Activated naive CD8-positive, alpha-beta T cell (primary cell): ENCODE data around the gene ADAD2.
"Not testable (repeated sequence)": the region's sequence is repeated elsewhere in the genome, so short reads cannot be mapped to it uniquely, and the experiment has no call there.

Experiments used
- H3K27ac Mint-ChIP-seq: one replicate; pipeline ENCODE4 v1.8.0; 2021; ENCODE audit warnings: mixed read lengths
- H3K27me3 Mint-ChIP-seq: one replicate; pipeline ENCODE4 v1.8.0; 2021; ENCODE audit warnings: mixed read lengths
- H3K36me3 Mint-ChIP-seq: one replicate; pipeline ENCODE4 v1.8.0; 2021; ENCODE audit warnings: mixed read lengths
- H3K4me1 Mint-ChIP-seq: one replicate; pipeline ENCODE4 v1.8.0; 2021; ENCODE audit warnings: low read depth, mixed read lengths
- H3K4me3 Mint-ChIP-seq: one replicate; pipeline ENCODE4 v1.8.0; 2021; ENCODE audit warnings: mild to moderate bottlenecking, mixed read lengths
- H3K9me3 Mint-ChIP-seq: one replicate; pipeline ENCODE4 v1.8.0; 2021; ENCODE audit warnings: low read depth, mixed read lengths

Gene ADAD2

DNA sequence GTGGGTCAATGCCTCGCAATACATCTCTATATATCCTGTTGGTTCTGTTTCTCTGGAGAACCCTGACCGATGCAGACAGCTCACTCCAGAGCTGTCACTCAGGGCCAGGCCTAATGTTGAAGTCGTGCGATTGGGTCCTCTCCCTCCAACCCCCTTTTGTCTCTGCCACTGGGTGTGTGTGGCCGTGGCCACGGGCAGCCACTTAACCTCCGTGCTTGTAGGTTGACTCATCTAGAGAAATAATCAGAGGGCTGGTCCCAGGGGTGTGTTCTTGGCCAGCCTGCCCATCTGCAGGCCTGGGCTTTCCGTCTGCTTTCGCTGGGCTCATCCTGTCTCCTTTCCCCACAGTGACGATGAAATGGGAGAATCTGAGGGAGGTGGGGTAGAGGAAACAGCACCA, 7.4 kb downstream of the ADAD2 start:
- Mint-ChIP-seq H3K4me3 (no peak overlapping the region), H3K27me3 (no peaks in the 10 kb centered on the region), H3K4me1 (peaks cover 8% of the 10 kb centered on the region), H3K36me3 (no peaks in the 10 kb centered on the region), H3K27ac (no peak overlapping the region), H3K9me3 (no peaks in the 10 kb centered on the region)

DNA sequence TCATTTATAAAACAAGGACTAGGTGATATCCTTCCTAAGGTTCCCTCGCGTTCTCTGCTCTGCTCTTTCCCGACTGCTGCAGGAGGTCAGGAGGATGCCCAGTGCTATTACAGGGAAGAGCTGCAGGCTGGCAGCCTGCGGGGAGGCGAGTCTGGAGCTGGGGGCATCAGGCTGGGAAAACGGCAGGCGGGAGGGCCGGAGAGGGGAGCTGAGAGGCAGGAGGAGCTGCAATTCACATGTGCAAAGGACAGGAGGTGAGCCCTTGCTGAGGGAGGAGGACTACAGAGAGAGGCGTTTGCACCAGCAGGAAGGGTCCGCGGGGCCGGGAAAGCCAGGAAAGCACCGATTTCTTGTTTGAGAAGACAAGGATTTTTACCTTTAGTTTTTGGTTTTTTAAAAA, 8.1 kb downstream of the ADAD2 start:
- no peak overlapping the region for H3K27ac Mint-ChIP-seq
- H3K9me3 Mint-ChIP-seq, result no peaks in the 10 kb centered on the region
- H3K4me1 Mint-ChIP-seq, result peaks cover 1% of the 10 kb centered on the region
- H3K36me3 Mint-ChIP-seq, result no peaks in the 10 kb centered on the region
- no peak overlapping the region for H3K4me3 Mint-ChIP-seq
- H3K27me3 Mint-ChIP-seq, result no peaks in the 10 kb centered on the region

DNA sequence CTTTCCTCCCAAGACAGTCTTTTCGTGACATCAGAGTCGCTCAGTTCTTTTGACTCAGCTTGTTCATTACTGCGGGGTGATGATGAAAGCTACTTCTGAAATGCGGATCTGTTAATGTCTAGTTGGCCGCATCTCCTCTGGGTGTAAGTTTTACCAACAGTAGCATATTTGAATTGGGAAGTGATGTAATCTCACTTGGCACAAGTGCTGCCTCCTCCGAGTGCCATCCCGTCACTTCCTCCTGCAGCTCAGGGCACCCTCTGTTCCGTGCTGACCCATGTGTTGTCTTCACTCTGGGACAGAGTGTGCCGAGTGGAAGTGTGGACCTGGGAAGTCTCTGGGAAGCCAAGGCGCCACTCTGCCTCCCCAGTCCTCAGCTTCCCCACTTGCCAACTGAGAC, 8.9 kb downstream of the ADAD2 start:
- Mint-ChIP-seq H3K4me3 (no peak overlapping the region), H3K4me1 (no peaks in the 10 kb centered on the region), H3K9me3 (no peaks in the 10 kb centered on the region), H3K27ac (no peak overlapping the region), H3K27me3 (no peaks in the 10 kb centered on the region), H3K36me3 (no peaks in the 10 kb centered on the region)

DNA sequence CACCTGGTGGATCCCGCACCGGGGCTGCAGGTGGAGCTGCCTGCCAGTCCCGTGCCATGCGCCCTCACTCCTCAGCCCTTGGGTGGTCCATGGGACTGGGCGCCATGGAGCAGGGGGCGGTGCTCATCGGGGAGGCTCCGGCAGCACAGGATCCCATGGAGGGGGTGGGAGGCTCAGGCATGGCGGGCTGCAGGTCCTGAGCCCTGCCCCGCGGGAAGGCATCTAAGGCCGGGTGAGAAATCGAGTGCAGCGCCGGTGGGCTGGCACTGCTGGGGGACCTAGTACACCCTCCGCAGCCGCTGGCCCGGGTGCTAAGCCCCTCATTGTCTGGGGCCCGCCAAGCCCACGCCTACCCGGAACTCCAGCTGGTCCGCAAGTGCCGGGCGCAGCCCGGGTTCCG, 13.6 kb downstream of the ADAD2 start:
- H3K9me3 Mint-ChIP-seq, H3K4me3 Mint-ChIP-seq, H3K36me3 Mint-ChIP-seq, H3K27ac Mint-ChIP-seq, H3K4me1 Mint-ChIP-seq, H3K27me3 Mint-ChIP-seq: not testable (repeated sequence)

DNA sequence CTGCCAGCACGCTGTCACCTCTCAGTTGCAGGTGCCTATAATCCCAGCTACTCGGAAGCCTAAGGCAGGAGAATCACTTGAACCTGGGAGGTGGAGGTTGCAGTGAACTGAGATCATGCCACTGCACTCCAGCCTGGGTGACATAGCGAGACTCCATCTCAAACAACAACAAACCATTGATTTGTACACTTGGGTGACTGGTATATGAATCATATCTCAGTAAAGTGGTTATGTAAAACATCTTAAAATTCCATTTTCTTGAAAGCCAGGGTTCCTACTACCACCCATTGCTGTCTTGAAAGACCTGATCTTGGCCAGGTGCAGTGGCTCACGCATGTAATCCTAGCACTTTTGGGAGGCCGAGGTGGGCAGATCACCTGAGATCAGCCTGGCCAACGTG, 14.2 kb downstream of the ADAD2 start:
- not testable (repeated sequence) for H3K4me3 Mint-ChIP-seq, H3K9me3 Mint-ChIP-seq, H3K27me3 Mint-ChIP-seq, H3K4me1 Mint-ChIP-seq, H3K36me3 Mint-ChIP-seq, H3K27ac Mint-ChIP-seq

DNA sequence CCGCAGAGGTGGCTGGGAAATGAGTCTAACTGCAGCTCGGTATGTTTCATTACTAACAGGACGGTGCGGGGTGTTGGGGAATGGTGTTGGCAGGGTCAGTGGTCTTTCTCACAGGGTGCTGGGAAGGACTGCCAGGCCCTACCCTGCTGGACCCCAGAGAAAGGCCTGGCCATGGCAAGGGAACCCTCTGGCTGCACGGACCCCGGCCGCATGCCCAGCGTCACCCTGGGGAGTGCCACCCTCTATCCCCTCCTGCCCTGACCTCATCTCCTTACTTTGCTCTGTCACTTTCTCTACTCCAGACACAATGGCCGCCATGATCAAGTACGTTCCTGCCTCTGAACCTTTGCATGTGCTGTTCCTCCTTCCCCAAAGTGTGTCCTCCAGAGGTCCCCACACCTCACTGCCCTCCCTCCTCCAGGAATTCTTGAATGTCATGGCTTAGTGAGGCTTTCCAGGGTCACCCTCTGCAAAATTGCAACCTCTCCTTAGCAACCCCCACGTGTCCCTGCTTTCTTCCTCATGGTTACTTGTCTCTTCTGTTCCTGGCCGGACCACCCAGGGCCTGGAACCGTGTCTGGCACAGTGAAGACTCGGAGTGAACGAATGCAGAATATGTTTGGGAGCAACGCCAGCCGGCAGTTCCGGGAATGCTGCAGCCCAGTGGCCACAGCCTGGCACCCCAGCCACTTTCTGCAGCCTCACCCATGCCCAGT, 15.2 kb downstream of the ADAD2 start:
- Mint-ChIP-seq H3K27me3 (no peaks in the 10 kb centered on the region), H3K27ac (no peak overlapping the region), H3K4me3 (no peak overlapping the region), H3K4me1 (no peaks in the 10 kb centered on the region), H3K36me3 (no peaks in the 10 kb centered on the region), H3K9me3 (no peaks in the 10 kb centered on the region)

DNA sequence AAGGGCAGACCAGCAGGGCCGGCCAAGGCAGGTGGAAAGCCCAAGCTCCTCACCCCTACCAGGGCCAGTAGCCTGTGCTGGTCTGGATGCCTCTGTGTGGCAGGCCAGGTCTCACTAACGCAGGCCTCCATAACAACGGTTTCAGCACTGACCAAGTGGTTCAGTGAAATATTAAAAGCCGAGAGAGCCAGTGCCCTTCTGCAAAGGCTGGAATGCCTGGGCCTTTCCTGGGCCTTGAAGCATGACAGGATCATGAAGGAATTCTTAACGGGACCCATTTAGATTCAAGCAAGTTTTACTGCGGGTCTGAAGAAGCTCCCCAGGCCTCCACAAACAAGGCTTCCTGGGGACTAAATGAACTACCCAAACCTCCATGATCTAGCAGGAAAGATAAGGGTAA, 16.3 kb downstream of the ADAD2 start:
- Mint-ChIP-seq H3K27ac (no peak overlapping the region), H3K9me3 (no peaks in the 10 kb centered on the region), H3K36me3 (no peaks in the 10 kb centered on the region), H3K4me1 (no peaks in the 10 kb centered on the region), H3K4me3 (no peak overlapping the region), H3K27me3 (no peaks in the 10 kb centered on the region)

DNA sequence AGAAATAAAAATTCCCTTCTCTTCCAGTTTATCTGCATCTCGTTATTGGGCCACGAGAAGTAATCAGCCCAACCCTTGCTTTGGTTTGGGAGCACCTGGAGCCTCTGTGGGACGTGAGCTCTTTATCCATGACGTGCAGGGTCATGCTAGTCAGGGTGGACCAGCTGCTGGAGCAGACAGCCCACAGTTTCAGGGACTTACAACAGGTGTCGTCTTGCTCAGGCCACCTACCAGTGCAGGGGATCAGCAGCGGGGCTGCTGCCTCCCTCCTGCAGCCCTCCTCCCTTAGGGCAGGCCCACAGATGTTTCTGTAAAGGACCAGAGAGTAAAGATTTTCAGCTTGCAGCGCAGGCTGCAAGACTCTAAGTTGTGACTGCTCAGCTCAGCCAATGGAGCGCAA, 16.9 kb downstream of the ADAD2 start:
- Mint-ChIP-seq H3K9me3 (no peaks in the 10 kb centered on the region), H3K27me3 (no peaks in the 10 kb centered on the region), H3K4me3 (no peak overlapping the region), H3K4me1 (no peaks in the 10 kb centered on the region), H3K27ac (no peak overlapping the region), H3K36me3 (no peaks in the 10 kb centered on the region)

DNA sequence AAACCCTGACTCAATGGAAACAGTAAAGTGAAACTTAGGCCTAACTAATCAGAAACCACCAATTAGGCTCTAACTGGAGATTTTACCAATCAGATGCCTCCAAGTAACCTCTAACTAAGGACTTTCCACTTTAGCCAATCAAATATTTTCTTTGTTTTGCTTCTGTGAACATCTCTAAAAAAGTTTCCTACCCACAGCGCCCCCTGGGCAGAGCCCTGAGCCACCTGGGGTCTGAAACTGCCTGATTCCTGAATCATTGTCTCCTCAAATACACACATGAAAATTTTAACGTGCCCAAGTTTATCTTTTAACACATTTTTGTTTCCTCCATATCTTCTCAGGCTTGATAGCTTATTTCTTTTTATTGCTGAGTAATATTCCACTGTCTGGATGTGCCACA, 19.0 kb downstream of the ADAD2 start:
- Mint-ChIP-seq H3K4me3 (no peak overlapping the region), H3K9me3 (no peaks in the 10 kb centered on the region), H3K27me3 (no peaks in the 10 kb centered on the region), H3K27ac (no peak overlapping the region), H3K36me3 (no peaks in the 10 kb centered on the region), H3K4me1 (no peaks in the 10 kb centered on the region)

DNA sequence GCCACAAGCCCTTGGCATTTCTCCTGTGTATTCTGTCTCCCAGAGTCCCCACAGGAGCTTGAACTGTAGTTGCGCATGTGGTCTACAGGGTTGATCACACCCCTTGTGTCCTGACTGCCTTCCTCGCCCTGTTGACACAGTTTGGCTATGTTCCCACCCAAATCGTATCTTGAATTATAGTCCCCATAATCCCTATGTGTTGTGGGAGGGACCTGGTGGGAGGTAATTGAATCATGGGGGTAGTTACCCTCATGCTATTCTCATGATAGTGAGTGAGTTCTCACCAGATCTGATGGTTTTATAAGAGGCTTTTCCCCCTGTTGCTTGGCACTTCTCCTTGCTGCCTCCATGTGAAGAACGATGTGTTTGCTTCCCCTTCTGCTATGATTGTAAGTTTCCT, 21.2 kb downstream of the ADAD2 start:
- Mint-ChIP-seq H3K27me3 (no peaks in the 10 kb centered on the region), H3K27ac (no peak overlapping the region)

DNA sequence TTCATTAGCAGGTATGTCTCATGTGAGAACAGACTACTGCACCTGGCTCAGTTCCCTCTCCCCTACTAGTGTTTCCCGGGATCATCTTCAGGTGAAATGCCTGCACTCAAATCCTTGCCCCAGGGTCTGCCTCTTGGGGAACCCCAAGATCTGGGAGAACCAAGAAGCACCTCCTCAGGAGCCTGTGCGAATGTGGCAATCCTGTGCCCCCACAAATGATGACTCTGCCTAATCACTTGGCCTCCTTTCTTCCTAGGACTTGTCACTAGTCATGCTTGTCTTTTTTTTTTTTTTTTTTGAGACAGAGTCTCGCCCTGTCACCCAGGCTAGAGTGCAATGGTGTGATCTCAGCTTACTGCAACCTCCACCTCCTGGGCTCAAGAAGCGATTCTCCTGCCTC, 21.7 kb downstream of the ADAD2 start:
- no peak overlapping the region for H3K27ac Mint-ChIP-seq
- H3K9me3 Mint-ChIP-seq, result no peaks in the 10 kb centered on the region
- no peak overlapping the region for H3K4me3 Mint-ChIP-seq
- H3K27me3 Mint-ChIP-seq, result no peaks in the 10 kb centered on the region
- H3K36me3 Mint-ChIP-seq, result no peaks in the 10 kb centered on the region
- H3K4me1 Mint-ChIP-seq, result no peaks in the 10 kb centered on the region

More for the DNA sequence above, 21.2 kb downstream of the ADAD2 start:
- no peaks in the 10 kb centered on the region for H3K9me3 Mint-ChIP-seq
- H3K4me3 Mint-ChIP-seq, result no peak overlapping the region
- H3K36me3 Mint-ChIP-seq, result no peaks in the 10 kb centered on the region
- H3K4me1 Mint-ChIP-seq, result no peaks in the 10 kb centered on the region

DNA sequence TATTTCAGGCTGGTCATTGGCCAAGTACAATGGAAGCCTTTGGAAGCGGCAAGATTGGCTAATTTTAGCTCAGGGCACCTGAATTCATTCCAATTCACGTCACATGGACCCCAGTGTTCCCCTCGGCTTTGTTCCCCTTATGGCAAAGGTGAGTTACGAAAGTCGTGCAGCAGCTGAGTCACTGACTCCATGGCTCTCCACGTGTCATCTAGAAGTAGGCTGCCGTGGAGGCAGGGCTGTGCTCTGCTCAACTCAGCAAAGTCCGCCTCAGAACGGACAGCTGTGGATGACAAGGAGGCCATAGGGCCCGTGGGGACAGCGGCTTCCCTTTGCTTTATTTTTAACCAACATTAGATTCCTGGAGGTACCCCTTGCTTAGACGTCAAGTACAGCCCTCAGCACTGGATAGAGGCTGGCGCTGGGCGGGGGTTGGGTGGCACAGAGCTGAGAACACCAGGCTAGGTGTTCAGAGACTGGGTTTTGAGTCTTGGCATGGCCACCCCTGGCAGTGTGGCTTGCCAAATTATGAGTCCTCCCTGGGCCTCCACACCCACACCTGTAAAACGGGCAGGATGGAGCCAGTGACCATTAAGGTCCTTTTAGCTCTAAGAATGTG, 23.6 kb downstream of the ADAD2 start:
- peaks cover 1% of the 10 kb centered on the region for H3K27me3 Mint-ChIP-seq
- H3K27ac Mint-ChIP-seq, result no peak overlapping the region
- no peaks in the 10 kb centered on the region for H3K9me3 Mint-ChIP-seq
- no peaks in the 10 kb centered on the region for H3K36me3 Mint-ChIP-seq
- no peak overlapping the region for H3K4me3 Mint-ChIP-seq
- H3K4me1 Mint-ChIP-seq, result no peaks in the 10 kb centered on the region

DNA sequence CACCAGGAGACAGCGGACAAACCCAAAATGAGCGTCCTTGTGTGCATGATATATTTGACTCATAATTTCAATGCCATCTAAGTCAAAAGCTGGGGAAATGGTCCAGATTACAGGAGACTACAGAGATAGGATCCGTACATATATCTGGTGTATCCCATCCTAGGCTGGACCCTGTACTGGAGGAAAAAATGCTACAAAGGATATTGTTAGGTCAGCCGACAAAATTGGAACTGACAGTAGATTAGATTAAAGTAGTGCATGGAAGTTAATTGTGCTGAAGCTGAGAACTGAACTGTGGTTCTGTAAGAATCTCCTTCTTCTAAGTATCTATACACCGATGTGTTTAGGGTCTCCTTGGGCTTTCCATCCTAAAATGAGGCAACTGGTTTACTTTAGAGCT, 24.6 kb downstream of the ADAD2 start:
- no peak overlapping the region for H3K4me3 Mint-ChIP-seq
- no peak overlapping the region for H3K27ac Mint-ChIP-seq
- peaks cover 1% of the 10 kb centered on the region for H3K27me3 Mint-ChIP-seq
- H3K9me3 Mint-ChIP-seq, result no peaks in the 10 kb centered on the region
- H3K36me3 Mint-ChIP-seq, result no peaks in the 10 kb centered on the region
- H3K4me1 Mint-ChIP-seq, result no peaks in the 10 kb centered on the region

DNA sequence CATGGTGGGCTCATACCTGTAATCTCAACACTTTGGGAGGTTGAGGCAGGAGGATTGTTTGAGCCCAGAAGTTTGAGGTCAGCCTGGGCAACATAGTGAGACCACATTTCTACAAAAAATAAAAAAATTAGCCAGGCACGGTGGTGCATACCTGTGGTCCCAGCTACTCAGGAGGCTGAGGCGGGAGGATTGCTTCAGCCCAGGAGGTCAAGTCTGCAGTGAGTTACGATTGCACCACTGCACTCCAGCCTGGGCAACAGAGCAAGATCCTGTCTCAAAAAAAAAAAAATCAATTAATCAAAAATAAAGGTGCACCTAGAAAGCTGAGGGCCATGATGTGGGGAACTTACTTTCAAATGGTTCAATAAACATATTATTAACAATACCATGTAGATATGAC, 25.2 kb downstream of the ADAD2 start:
- H3K27ac Mint-ChIP-seq, H3K4me3 Mint-ChIP-seq, H3K4me1 Mint-ChIP-seq, H3K27me3 Mint-ChIP-seq, H3K9me3 Mint-ChIP-seq, H3K36me3 Mint-ChIP-seq: not testable (repeated sequence)

DNA sequence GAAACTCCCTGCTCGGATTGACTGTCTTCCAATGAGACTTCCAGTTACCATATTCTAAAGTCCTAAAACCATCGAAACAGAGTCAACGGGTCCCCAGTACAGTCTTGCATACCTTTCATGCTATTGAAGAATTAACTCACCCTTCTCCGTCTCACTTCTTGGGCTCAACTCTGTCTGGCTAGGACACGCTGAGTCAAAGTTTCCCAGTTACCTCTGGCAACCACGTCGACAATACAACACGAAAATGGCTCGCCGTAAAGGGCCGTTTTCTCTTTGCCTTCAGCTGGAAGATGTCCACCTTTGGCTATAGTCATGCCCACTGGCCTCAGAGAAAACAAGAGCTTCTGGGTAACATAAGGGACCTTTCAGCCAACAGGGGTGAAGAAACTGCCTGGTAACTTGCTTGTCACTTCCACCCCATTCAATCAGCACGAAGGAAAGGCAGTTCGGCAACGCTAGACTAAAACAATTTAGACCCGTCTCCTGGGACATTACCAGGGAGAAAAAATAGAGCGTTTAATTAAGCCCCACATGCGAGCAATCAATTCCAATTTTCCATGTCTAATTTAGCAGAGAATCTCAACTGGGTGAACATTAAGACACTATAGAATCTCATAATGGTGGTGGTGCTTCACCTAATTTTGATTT, 27.3 kb downstream of the ADAD2 start:
- Mint-ChIP-seq H3K4me1 (no peaks in the 10 kb centered on the region), H3K4me3 (no peak overlapping the region), H3K9me3 (no peaks in the 10 kb centered on the region), H3K27ac (no peak overlapping the region), H3K27me3 (peaks cover 1% of the 10 kb centered on the region), H3K36me3 (no peaks in the 10 kb centered on the region)

DNA sequence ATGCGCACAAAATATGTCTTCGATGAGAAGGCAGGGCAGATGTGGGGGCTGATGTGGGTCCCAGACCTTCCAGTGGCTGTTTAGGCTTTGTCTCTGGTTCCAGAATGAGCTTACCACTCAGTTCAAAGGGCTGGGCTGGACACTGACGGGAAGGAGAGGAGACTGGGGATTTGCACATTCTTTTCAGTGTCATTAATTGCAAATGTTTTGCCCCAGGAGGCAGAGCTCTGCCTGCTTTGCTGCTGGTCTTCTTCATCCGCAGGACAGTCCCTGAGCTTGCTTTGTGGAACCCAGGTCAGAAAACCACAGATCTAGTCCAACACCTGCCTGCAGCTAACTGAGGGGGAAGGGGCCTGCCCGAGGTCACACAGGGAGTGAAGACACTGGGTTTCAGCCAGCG, 28.0 kb downstream of the ADAD2 start:
- Mint-ChIP-seq H3K4me1 (no peaks in the 10 kb centered on the region), H3K27me3 (peaks cover 1% of the 10 kb centered on the region), H3K9me3 (no peaks in the 10 kb centered on the region), H3K36me3 (no peaks in the 10 kb centered on the region), H3K27ac (no peak overlapping the region), H3K4me3 (no peak overlapping the region)
